GM13977 (cell line): ENCODE results near the gene AFF3.
"Not testable (repeated sequence)": the region's sequence is repeated elsewhere in the genome, so short reads cannot be mapped to it uniquely, and the experiment has no call there.

Source experiments
- DNase-seq: peaks from one replicate; pipeline ENCODE4 v3.0.0; 2012; ENCODE audit warnings: low spot score
- CTCF ChIP-seq: IDR thresholded peaks from 2 replicates; pipeline ENCODE4 v1.5.1; 2012; ENCODE audit warnings: mild to moderate bottlenecking, control low read depth; ENCODE audit not compliant: insufficient read depth; ENCODE audit errors: extremely low read depth, missing control alignments
- in situ Hi-C: fragments of 300-500 bp; cut with MboI; formaldehyde crosslinking; loops from one replicate; pipeline ENCODE4 v1.12.0; 2022; ENCODE audit warnings: low sequenced_read_pairs, low pct_unique_long_range_greater_than_20kb, mixed read lengths, inconsistent platforms; ENCODE audit not compliant: unreplicated experiment

The AFF3 gene

DNA sequence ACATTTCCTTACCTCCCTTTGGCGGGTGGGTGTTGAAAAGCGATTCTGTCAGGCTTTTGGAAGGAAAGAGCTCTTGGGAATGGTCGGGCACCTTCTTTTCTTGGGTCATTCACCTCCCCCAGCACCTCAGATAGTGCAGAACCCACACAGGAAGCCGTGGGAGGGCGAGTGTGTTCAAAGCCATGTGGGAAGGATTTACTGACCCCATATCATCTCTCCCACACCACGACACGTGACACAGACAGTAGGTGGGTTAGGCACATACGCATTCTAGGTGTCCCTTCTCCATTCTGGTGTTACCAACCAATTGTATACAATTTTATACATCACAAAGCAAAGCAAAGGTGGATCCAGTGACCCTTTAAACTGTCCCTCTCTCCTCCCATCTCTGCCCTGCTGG lies 388.9 kb downstream of the AFF3 start:
- no peak for DNase-seq
- in situ Hi-C loops: no loop called here
- no peak for TF ChIP-seq CTCF

- in situ Hi-C loops: no loop called here
- no peak for DNase-seq
- no peak for TF ChIP-seq CTCF
Measured at GRCh38 chr2:99748344-99748743, 394.0 kb downstream of the AFF3 start.

GRCh38 chr2:99747842-99748241 lies 394.5 kb downstream of the AFF3 start:
- TF ChIP-seq CTCF: no peak
- in situ Hi-C loops: no loop called here
- DNase-seq: no peak

DNA sequence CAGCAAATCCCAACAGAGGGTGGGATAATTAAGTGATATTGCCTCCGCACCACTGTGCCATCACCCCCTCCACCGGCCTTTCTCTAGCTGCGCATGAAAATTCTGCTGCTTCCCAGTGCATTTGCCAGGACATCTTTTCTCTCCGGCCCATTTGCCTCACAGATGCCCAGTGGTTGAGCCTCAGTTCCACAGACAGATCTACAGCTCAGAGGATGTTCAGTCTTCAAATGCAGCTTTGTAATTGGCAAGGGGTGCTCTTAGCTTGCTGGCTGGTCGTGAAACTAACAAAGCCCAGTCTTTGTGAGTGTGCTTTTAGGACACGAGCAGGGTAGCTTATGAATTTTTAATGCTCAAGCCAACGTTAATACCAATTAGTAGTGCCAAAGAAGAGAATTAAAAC lies 399.2 kb downstream of the AFF3 start:
- in situ Hi-C loops: no loop called here

GRCh38 chr2:99737537-99737936 lies 404.9 kb downstream of the AFF3 start:
- in situ Hi-C loops: no loop called here

More for the DNA sequence above, 399.2 kb downstream of the AFF3 start:
- no peak for DNase-seq
- no peak for TF ChIP-seq CTCF

DNA sequence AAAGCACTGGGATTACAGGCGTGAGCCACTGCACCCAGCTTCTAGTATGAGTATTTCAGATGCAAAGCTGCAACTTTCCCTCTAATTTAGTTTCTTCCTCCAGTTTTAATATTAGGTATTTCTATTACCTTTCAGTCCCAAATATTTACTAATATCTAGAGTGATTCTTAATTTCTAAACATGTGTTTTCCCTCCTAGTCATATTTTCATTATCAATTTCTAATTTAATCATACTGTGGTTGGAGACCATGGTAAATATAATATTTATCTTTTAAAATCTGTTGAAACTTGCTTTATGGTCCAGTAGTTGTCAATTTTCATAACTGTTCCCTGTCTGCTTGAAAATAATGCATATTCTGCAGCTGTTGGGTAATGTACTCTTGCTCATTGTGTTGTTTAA lies 406.6 kb downstream of the AFF3 start:
- DNase-seq: no peak
- no peak for TF ChIP-seq CTCF
- in situ Hi-C loops: no loop called here

More at GRCh38 chr2:99737537-99737936, 404.9 kb downstream of the AFF3 start:
- TF ChIP-seq CTCF: no peak
- DNase-seq: no peak

DNA sequence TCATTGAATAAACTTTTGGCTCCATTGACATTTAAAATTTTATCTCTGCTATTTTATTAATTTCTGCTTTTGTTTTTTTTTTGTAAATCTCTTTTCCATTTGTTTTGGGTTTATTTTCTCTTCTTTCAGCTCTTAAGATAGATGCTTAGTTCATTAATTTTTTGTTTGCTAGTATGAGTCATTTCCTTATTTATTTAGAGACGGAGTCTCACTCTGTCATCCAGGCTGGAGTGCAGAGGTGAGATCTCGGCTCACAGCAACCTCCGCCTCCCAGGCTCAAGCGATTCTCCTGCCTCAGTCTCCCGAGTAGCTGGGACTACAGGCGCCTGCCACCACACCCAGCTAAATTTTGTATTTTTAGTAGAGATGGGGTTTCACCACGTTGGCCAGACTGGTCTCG lies 407.1 kb downstream of the AFF3 start:
- in situ Hi-C loops: not testable (repeated sequence)

More for the DNA sequence above, 407.1 kb downstream of the AFF3 start:
- DNase-seq: not testable (repeated sequence)
